Measurements from ENCODE around the gene CDAN1.
"Not testable (repeated sequence)": the region's sequence is repeated elsewhere in the genome, so short reads cannot be mapped to it uniquely, and the experiment has no call there.

The CDAN1 gene

DNA sequence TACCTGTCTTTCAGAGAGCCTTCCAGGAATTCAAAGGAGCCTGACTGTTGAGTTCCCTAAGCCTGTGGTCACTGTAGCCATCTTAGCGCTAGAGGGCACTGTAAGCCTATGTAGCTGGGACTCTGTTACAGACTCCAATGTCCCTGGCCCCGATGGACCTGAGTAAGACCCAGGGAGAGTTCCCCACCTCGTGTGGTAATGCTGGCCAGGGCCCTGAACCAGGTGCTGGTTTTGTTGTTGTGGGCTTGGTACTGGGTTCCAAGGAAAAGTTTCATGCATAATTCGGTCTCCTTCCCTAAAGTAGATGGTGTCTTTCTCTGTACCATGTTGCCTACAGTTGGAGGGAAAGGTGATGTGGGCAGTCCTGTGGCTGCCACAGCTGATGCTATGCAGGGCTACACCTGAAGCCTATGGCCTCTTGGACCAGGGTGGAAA lies 32.4 kb downstream of the CDAN1 start:
- DNase-seq, result no peak

DNA sequence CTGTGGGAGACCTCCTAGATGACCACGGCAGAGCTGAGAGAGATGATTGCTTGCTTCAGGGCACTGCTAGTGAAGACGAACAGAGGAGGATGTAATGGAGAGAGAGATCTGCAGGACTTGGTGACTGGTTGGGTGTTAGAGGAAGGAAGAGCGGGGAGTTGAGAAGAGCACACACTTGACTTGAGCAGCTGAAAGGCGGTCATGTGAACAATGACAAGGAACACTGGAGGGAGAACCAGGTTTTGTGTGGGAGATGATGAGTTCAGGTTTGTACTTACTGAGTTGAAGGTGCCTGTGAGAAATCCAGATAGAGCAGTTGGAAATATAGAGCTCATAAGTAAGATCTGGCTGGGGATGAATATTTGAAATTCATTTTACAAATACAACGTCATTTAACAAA lies 40.3 kb downstream of the CDAN1 start:
- no peak for DNase-seq

DNA sequence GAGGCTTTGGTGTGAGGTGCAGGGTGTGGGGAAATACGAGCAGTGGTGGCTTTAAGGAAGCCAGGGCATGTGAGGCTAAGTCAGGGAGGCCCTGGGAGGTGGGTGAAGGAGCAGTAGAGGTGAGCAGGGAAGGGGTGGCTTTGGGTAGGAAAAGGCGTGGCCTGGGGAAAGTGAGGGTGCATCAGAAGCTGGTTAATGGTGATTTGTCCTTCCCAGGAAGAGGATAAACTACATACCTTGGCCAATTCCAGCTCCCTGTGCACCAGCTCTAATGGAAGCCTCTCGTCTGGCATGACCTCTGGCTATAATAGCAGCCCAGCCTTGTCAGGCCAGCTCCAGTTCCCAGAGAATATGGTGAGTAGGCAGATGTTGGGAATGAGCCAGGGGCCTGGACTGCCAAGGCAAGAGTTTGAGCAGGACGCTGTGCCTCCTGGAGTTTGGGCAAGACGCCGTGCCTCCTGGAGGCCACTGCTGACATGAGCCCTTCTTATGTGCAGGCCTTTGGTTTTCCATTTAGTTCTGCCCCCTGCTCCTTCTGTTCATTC lies 41.3 kb downstream of the CDAN1 start:
- no peak for DNase-seq

DNA sequence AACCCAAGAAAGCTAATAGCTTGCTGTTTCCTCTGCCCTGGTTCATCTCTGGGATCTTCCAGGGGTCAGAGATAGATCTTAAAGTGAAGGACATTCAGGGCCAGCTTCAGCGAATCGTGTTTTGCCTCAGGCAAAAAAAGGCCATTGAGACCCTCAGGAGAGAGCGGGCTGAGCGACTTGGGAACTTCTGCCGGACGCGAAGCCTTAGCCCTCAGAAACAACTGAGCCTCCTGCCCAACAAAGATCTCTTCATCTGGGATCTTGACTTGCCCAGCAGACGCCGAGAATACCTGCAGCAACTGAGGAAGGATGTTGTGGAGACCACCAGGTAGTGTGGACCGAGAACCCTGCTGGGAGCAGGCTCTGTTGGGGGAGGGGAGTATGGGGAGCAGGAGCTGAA lies 42.5 kb downstream of the CDAN1 start:
- no peak for DNase-seq

DNA sequence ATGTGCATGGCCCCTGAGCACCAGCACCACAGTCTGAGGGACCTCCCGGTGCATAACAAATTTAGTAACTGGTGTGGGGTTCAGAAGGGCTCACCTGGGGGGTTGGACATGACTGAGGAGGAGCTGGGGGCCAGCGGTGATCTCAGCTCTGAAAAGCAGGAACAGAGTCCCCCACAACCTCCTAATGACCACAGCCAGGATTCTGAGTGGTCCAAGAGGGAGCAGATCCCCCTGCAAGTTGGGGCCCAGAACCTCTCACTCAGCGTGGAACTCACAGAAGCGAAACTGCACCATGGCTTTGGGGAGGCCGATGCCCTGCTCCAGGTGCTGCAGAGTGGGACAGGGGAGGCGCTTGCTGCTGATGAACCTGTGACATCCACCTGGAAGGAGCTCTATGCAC lies 43.0 kb downstream of the CDAN1 start:
- no peak for DNase-seq

DNA sequence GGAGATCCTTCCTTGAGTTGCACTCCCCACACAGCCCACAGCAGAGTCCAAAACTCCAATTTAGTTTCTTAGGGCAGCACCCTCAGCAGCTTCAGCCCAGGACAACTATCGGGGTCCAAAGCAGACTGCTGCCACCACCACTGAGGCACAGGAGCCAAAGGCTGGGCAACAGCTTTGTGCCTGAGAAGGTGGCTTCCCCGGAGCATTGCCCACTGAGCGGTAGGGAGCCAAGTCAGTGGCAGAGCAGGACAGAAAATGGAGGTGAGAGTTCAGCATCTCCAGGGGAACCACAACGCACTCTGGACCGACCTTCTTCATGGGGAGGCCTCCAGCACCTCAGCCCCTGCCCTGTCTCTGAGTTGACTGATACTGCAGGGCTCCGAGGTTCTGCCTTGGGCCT lies 43.4 kb downstream of the CDAN1 start:
- no peak for DNase-seq

DNA sequence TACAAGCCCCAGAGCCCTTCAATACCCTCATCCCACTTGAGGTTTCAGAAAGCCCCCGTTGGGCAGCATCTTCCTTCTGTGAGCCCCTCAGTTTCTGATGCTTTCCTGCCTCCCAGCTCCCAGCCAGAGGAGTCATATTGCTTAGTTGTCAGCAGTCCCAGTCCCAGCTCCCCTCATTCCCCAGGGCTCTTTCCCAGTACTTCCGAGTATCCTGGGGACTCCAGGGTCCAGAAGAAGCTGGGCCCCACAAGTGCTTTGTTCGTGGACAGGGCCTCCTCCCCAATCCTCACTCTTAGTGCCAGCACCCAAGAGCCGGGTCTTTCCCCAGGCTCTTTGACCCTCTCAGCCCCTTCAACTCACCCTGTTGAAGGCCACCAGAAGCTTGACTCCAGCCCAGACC lies 43.9 kb downstream of the CDAN1 start:
- DNase-seq, result no peak

DNA sequence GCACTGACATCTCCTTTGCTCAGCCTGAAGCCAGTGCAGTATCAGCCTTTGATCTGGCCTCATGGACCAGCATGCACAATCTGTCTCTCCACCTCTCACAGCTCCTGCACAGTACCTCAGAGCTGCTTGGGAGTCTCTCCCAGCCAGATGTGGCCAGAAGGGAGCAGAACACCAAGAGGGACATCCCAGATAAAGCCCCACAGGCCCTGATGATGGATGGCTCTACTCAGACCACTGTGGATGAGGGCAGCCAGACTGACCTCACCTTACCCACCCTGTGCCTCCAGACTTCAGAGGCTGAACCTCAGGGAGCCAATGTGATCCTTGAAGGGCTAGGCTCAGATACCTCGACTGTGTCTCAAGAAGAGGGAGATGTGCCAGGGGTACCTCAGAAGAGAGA lies 44.4 kb downstream of the CDAN1 start:
- DNase-seq, result no peak

DNA sequence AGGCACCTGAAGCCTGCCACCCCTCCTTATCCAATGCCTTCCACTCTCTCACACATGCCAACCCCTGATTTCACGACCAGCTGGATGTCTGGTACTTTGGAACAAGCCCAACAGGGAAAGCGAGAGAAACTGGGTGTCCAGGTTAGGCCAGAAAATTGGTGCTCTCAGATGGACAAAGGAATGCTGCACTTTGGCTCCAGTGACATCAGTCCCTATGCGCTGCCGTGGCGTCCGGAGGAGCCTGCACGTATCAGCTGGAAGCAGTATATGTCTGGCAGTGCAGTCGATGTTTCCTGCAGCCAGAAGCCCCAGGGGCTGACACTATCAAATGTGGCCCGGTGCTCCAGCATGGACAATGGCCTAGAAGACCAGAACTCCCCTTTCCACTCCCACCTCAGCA lies 45.2 kb downstream of the CDAN1 start:
- DNase-seq, result no peak

DNA sequence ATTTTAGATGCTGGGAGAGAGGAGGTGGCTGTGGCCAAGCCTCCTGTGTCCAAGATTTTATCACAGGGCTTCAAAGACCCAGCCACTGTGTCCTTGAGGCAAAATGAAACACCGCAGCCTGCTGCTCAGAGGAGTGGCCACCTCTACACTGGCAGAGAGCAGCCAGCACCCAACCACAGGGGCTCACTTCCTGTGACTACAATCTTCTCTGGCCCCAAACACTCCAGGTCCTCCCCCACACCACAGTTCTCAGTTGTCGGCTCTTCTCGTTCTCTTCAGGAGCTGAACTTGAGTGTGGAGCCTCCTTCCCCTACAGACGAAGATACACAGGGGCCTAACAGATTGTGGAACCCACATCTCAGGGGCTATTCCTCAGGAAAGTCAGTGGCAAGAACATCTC lies 45.6 kb downstream of the CDAN1 start:
- no peak for DNase-seq

DNA sequence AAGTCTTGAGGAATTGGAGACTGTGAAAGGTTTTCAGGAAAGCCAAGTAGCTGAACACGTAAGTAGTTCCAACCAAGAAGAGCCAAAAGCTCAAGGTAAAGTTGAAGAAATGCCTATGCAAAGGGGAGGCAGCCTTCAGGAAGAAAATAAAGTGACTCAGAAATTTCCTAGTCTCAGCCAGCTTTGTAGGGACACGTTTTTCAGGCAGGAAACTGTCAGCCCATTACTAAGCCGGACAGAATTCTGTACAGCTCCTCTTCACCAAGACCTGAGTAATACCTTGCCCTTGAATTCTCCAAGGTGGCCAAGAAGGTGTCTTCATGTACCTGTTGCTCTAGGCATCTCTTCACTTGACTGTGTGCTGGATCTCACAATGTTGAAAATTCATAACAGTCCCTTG lies 48.6 kb downstream of the CDAN1 start:
- DNase-seq, result no peak

DNA sequence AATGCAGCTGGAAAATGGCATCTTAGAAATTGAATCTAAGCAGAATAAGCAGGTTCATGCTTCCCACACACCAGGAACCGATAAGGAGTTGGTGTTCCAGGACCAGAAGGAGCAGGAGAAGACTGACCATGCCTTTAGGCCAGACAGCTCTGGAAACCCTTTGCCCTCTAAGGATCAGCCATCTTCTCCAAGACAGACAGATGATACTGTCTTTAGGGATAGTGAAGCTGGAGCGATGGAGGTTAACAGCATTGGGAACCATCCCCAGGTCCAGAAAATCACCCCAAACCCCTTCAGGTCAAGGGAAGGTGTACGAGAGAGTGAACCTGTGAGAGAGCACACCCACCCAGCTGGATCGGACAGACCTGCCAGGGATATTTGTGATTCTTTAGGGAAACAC lies 49.2 kb downstream of the CDAN1 start:
- no peak for DNase-seq

DNA sequence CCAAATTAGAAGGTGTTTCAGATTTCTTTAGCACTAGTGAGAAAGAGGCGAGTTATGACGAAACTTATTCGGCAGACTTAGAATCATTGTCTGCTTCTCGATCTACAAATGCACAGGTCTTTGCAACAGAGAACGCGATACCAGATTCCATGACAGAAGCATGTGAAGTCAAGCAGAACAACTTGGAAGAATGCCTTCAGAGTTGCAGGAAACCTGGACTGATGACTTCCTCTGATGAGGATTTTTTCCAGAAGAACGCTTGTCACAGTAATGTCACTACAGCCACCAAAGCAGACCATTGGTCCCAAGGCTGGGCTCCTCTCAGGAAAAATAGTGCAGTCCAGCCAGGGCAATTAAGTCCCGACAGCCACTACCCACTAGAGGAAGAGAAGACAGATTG lies 50.6 kb downstream of the CDAN1 start:
- DNase-seq, result no peak

DNA sequence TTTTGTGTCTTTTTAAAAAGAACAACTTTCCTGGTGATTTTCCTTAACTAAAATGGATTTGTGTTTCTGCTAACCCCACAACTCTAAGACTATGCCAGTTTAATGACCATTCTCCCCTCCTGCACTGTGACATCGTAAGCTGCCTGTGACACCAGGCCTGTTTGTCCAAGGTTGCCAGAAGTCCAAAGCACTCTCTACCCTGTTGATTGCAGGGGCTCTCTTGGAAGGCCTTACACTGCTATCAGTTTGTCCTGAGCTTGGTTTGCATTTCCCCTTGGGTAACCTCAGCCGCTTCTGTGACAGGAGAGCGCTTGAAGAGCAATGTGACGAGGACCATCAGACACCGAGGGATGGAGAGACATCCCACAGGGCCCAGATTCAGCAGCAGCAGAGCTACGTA lies 55.8 kb downstream of the CDAN1 start:
- DNase-seq, result no peak

DNA sequence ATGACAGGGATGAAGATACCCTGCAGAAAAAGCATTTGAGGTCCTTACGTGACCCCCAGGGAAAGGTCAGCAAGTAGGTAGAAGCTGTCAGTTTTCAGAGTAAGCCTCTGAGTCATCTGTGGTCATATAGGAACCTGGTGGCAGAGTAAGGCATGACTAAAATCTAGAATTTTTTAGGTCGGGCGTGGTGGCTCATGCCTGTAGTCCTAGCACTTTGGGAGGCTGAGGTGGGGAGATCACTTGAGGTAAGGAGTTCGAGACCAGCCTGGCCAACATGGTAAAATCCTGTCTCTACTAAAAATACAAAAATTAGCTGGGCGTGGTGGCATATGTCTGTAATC lies 56.8 kb downstream of the CDAN1 start:
- not testable (repeated sequence) for DNase-seq

DNA sequence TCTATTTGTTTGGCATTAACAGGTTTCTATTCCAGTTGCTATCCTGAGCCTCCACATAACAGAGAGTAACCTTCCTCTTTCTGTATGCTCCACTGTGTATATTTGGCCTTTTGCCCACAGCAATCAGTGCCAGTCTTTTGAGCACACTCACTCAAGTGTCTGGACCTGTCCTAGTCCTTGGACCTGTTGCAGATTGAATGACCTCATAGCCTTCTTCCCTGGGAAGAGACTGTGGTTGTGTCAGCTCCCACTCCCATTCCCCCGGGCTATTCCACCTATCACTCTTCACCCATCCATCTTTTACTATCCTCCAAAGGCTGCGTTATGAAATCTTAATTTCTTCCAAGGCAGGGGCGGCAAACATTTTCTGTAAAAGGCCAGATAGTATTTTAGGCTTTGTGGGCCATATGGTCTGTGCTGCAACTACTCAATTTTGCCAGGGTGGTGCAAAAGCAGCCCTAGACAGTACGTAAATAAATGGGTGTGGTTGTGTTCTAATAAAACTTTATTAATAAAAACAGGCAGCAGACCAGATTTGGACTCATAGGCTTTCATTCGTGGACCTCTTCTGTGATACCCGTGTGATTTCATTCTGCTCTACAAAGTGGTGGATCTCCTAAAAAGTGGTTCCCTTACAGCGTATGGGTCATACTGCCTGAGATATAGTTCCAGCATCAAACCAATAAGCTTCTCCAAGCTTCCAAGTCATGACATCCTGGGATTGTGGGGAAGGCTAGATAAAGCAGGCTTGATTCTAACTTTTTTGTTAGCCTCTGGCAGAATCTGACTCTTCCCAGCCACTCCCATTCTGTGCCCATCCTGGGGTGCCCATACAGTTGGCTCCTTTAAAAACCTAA lies 57.4 kb downstream of the CDAN1 start:
- DNase-seq, result no peak

DNA sequence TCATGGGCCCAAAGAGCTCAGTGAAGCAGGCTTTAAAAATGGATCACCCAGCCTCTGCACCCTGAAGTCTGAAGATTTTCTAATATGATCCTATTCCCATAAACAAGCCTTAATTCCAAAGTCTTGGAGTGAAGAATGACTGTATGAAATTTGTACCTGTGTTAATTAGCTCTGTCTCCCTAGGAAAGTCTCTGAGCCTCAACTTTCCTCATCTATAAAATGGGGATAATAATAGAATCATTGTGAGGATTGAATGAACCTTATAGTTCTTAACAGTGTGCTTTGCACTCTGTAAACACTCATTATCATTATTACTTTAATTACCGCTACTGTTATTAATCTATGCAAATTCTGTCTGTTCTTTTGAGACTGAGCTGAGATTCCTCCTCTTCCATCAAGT lies 61.9 kb downstream of the CDAN1 start:
- no peak for DNase-seq

DNA sequence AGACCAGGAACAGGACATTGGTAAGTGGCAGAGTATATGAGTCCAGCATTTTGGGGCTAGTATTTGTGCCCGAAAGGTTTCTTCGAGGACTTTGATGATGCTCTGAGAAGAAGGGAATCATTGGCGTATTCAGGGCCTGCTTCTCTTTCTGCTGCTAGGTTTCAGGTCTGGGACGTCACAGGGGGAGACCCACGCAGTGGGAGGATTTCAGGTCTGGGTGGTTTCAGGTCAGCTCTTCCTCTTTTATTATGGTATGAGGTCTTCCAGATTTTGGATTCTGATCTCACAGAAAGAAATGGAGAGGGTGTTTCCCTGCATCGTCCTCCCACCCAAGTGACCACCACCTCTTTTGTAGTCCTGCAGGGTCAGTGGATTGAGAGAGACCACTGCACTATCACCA lies 62.5 kb downstream of the CDAN1 start:
- no peak for DNase-seq

Measured in NCI-H1436 treated with DMSO at 0.1 percent for 48 hours (cell line).